Effector memory CD4-positive, alpha-beta T cell (primary cell): Measurements from ENCODE around the gene STOML2.
A peak's percentile ranks its signal among the peaks of the same experiment; 100 is the strongest.

Experiments used
- DNase-seq, 3 donors: peaks; one replicate each; pipeline ENCODE4 v3.0.0-alpha.2; 2020
- H3K27ac ChIP-seq: 2 replicates; pipeline ENCODE4 v1.7.0; 2013; ENCODE audit warnings: mild to moderate bottlenecking, low read length, moderate library complexity; ENCODE audit not compliant: insufficient read depth, poor library complexity, severe bottlenecking
- H3K27me3 ChIP-seq: replicated peaks from 2 replicates; pipeline ENCODE4 v1.7.0; 2013; ENCODE audit warnings: mild to moderate bottlenecking, low read length; ENCODE audit not compliant: insufficient read depth, control insufficient read depth, poor library complexity, severe bottlenecking
- H3K36me3 ChIP-seq: 2 replicates; pipeline ENCODE4 v1.7.0; 2013; ENCODE audit warnings: mild to moderate bottlenecking, low read length, moderate library complexity; ENCODE audit not compliant: control insufficient read depth, insufficient read depth
- H3K4me1 ChIP-seq: 2 replicates; pipeline ENCODE4 v1.7.0; 2013; ENCODE audit warnings: low read length, mild to moderate bottlenecking; ENCODE audit not compliant: control insufficient read depth, insufficient read depth, poor library complexity, severe bottlenecking
- H3K4me3 ChIP-seq: 2 replicates; pipeline ENCODE4 v1.7.0; 2013; ENCODE audit warnings: low read length, low read depth, mild to moderate bottlenecking; ENCODE audit not compliant: insufficient read depth, poor library complexity, severe bottlenecking
- H3K9me3 ChIP-seq: 2 replicates; pipeline ENCODE4 v1.7.0; 2013; ENCODE audit warnings: mild to moderate bottlenecking, low read length, moderate library complexity; ENCODE audit not compliant: control insufficient read depth

Gene STOML2

GRCh38 chr9:35115680-35116538 is 13.0 kb upstream of the STOML2 start, which contains the start of gene ATOSB:
ATOSB (minus strand) TSS chr9:35115862; CDS start chr9:35108274, 7,588 bp downstream.
- H3K9me3 ChIP-seq = no peaks in the 10 kb centered on the region
- peaks cover 41% of the 10 kb centered on the region for H3K4me1 ChIP-seq
- peak within 1 kb of the TSS; percentile 61 for H3K4me3 ChIP-seq
- H3K27me3 ChIP-seq = no peaks in the 10 kb centered on the region
- DNase-seq = peak; percentile 89 to 94 (median 91)
- H3K36me3 ChIP-seq = no peaks in the 10 kb centered on the region
- H3K27ac ChIP-seq = peak within 1 kb of the TSS; percentile 78

GRCh38 chr9:35114840-35115628 is 12.1 kb upstream of the STOML2 start:
- peaks cover 45% of the 10 kb centered on the region for H3K4me1 ChIP-seq
- peak in 1 of 3 donors; percentile 29 for DNase-seq

GRCh38 chr9:35114113-35114839 is 11.3 kb upstream of the STOML2 start:
- H3K4me3 ChIP-seq = peak overlapping the region; percentile 61
- no peaks in the 10 kb centered on the region for H3K27me3 ChIP-seq
- H3K27ac ChIP-seq = peak overlapping the region; percentile 78
- peak; percentile 70 to 77 (median 72) for DNase-seq
- no peaks in the 10 kb centered on the region for H3K36me3 ChIP-seq
- H3K4me1 ChIP-seq = peaks cover 45% of the 10 kb centered on the region
- H3K9me3 ChIP-seq = no peaks in the 10 kb centered on the region

More at GRCh38 chr9:35114840-35115628, 12.1 kb upstream of the STOML2 start:
- Histone ChIP-seq H3K4me3 (peak overlapping the region; percentile 61), H3K27ac (peak overlapping the region; percentile 78), H3K9me3 (no peaks in the 10 kb centered on the region), H3K27me3 (no peaks in the 10 kb centered on the region), H3K36me3 (no peaks in the 10 kb centered on the region)

- Histone ChIP-seq H3K9me3 (no peaks in the 10 kb centered on the region), H3K4me3 (peak overlapping the region; percentile 44), H3K4me1 (peaks cover 45% of the 10 kb centered on the region), H3K27ac (peak overlapping the region; percentile 66), H3K36me3 (peaks cover 12% of the 10 kb centered on the region), H3K27me3 (no peaks in the 10 kb centered on the region)
- no peak for DNase-seq
Measured at GRCh38 chr9:35112257-35113020, 9.5 kb upstream of the STOML2 start.

GRCh38 chr9:35111001-35111933 is 8.3 kb upstream of the STOML2 start:
- no peaks in the 10 kb centered on the region for H3K27me3 ChIP-seq
- peak overlapping the region; percentile 62 for H3K4me3 ChIP-seq
- H3K36me3 ChIP-seq = peaks cover 19% of the 10 kb centered on the region
- DNase-seq = peak; percentile 95 to 96 (median 95)
- H3K27ac ChIP-seq = peak overlapping the region; percentile 74
- no peaks in the 10 kb centered on the region for H3K9me3 ChIP-seq
- peaks cover 40% of the 10 kb centered on the region for H3K4me1 ChIP-seq

- no peak for DNase-seq
- H3K4me3 ChIP-seq = no peak overlapping the region
- peaks cover 33% of the 10 kb centered on the region for H3K4me1 ChIP-seq
- H3K9me3 ChIP-seq = no peaks in the 10 kb centered on the region
- H3K36me3 ChIP-seq = peaks cover 26% of the 10 kb centered on the region
- no peaks in the 10 kb centered on the region for H3K27me3 ChIP-seq
- H3K27ac ChIP-seq = peak overlapping the region; percentile 74
Measured at GRCh38 chr9:35110327-35110761, 7.4 kb upstream of the STOML2 start.

GRCh38 chr9:35108946-35109575 is 6.1 kb upstream of the STOML2 start:
- Histone ChIP-seq H3K36me3 (peaks cover 26% of the 10 kb centered on the region), H3K4me3 (no peak overlapping the region), H3K4me1 (peaks cover 20% of the 10 kb centered on the region), H3K27ac (no peak overlapping the region), H3K27me3 (no peaks in the 10 kb centered on the region), H3K9me3 (no peaks in the 10 kb centered on the region)
- no peak for DNase-seq

GRCh38 chr9:35108461-35108860 is 5.5 kb upstream of the STOML2 start:
- Histone ChIP-seq H3K27ac (no peak overlapping the region), H3K27me3 (no peaks in the 10 kb centered on the region), H3K36me3 (peaks cover 26% of the 10 kb centered on the region), H3K4me1 (peaks cover 20% of the 10 kb centered on the region), H3K4me3 (no peak overlapping the region), H3K9me3 (no peaks in the 10 kb centered on the region)
- no peak for DNase-seq
